Mesenchymal stem cell (in vitro differentiated cells and primary cell): ENCODE results near the gene PIN4. TPM values are rescaled to one million over a fixed set of nuclear protein-coding genes. Genes with fewer than 3 reads are reported as not detected.

ENCODE experiments used
- DNase-seq: peaks from one replicate; pipeline ENCODE4 v3.0.0-alpha.2; 2013
- H2AFZ ChIP-seq: one replicate; pipeline ENCODE4 v1.6.1; 2013; ENCODE audit warnings: low read depth, mild to moderate bottlenecking, control low read depth, inconsistent platforms, low read length, moderate library complexity
- H2AK5ac ChIP-seq: 2 replicates; pipeline ENCODE4 v1.6.1; 2013; ENCODE audit warnings: low read length, moderate library complexity, mild to moderate bottlenecking, inconsistent platforms; ENCODE audit not compliant: severe bottlenecking
- H2BK120ac ChIP-seq: one replicate; pipeline ENCODE4 v1.6.1; 2013; ENCODE audit warnings: low read depth, mild to moderate bottlenecking, inconsistent platforms, low read length, moderate library complexity
- H2BK12ac ChIP-seq, 2 experiments: one replicate each; pipeline ENCODE4 v1.6.1; 2013; ENCODE audit warnings: inconsistent platforms in 2 of 2, low read length in 2 of 2, mild to moderate bottlenecking in 2 of 2, moderate library complexity in 2 of 2, control low read depth in 1 of 2
- H2BK15ac ChIP-seq: one replicate; pipeline ENCODE4 v1.6.1; 2013; ENCODE audit warnings: mild to moderate bottlenecking, low read depth, inconsistent platforms; ENCODE audit not compliant: poor library complexity, severe bottlenecking
- H2BK5ac ChIP-seq: 2 replicates; pipeline ENCODE4 v1.6.1; 2013; ENCODE audit warnings: low read depth, mild to moderate bottlenecking, low read length, control low read depth, inconsistent platforms; ENCODE audit not compliant: poor library complexity, severe bottlenecking
- H3K14ac ChIP-seq, 2 experiments: one replicate each; pipeline ENCODE4 v1.6.1; 2013; ENCODE audit warnings: inconsistent platforms in 2 of 2, low read length in 2 of 2, control low read depth in 1 of 2, mild to moderate bottlenecking in 1 of 2, moderate library complexity in 1 of 2
- H3K18ac ChIP-seq, 2 experiments: one replicate each; pipeline ENCODE4 v1.6.1; 2013; ENCODE audit warnings: inconsistent platforms in 2 of 2, low read length in 2 of 2, control low read depth in 1 of 2, low read depth in 1 of 2, mild to moderate bottlenecking in 1 of 2
- H3K23ac ChIP-seq, 2 experiments: one replicate each; pipeline ENCODE4 v1.6.1; 2013; ENCODE audit warnings: inconsistent platforms in 2 of 2, low read length in 2 of 2, mild to moderate bottlenecking in 2 of 2, moderate library complexity in 2 of 2, control low read depth in 1 of 2
- H3K27ac ChIP-seq: 2 replicates; pipeline ENCODE4 v1.5.1; 2013; ENCODE audit warnings: mild to moderate bottlenecking, moderate library complexity, low read length, control low read depth, inconsistent platforms; ENCODE audit not compliant: poor library complexity, severe bottlenecking
- H3K27me3 ChIP-seq, 2 experiments: 2 replicates each; pipeline versions ENCODE4 v1.6.1 to v1.7.0; 2013; ENCODE audit warnings: low read length in 2 of 2, mild to moderate bottlenecking in 2 of 2, moderate library complexity in 2 of 2, control low read depth in 1 of 2, inconsistent platforms in 1 of 2; ENCODE audit not compliant: control insufficient read depth in 1 of 2, insufficient read depth in 1 of 2
- H3K36me3 ChIP-seq, 2 experiments: 2 replicates each; pipeline versions ENCODE4 v1.6.1 to v1.7.0; 2013; ENCODE audit warnings: low read length in 2 of 2, control low read depth in 1 of 2, inconsistent platforms in 1 of 2, low read depth in 1 of 2, mild to moderate bottlenecking in 1 of 2; ENCODE audit not compliant: insufficient read depth in 2 of 2, control insufficient read depth in 1 of 2
- H3K4ac ChIP-seq, 2 experiments: one replicate each; pipeline ENCODE4 v1.6.1; 2013; ENCODE audit warnings: inconsistent platforms in 2 of 2, low read length in 2 of 2, mild to moderate bottlenecking in 2 of 2, moderate library complexity in 2 of 2, control low read depth in 1 of 2, low read depth in 1 of 2
- H3K4me1 ChIP-seq: 2 replicates; pipeline ENCODE4 v1.6.1; 2013; ENCODE audit warnings: low read depth, low read length, control low read depth; ENCODE audit not compliant: control insufficient read depth, insufficient read depth
- H3K4me2 ChIP-seq: 2 replicates; pipeline ENCODE4 v1.6.1; 2013; ENCODE audit warnings: low read length, mild to moderate bottlenecking, inconsistent platforms; ENCODE audit not compliant: poor library complexity, severe bottlenecking
- H3K4me3 ChIP-seq, 2 experiments: 2 replicates each; pipeline versions ENCODE4 v1.5.1 to v1.7.0; 2013; ENCODE audit warnings: low read length in 2 of 2, mild to moderate bottlenecking in 2 of 2, control low read depth in 1 of 2, low read depth in 1 of 2; ENCODE audit not compliant: insufficient read depth in 1 of 2
- H3K79me1 ChIP-seq: replicated peaks from 2 replicates; pipeline ENCODE4 v1.6.1; 2013; ENCODE audit warnings: mild to moderate bottlenecking, control low read depth, low read length, inconsistent platforms; ENCODE audit not compliant: poor library complexity, severe bottlenecking
- H3K9ac ChIP-seq: 2 replicates; pipeline ENCODE4 v1.7.0; 2013; ENCODE audit warnings: mild to moderate bottlenecking, low read length, moderate library complexity
- H3K9me3 ChIP-seq: 2 replicates; pipeline ENCODE4 v1.7.0; 2013; ENCODE audit warnings: mild to moderate bottlenecking, low read length; ENCODE audit not compliant: control insufficient read depth
- H4K8ac ChIP-seq: one replicate; pipeline ENCODE4 v1.6.1; 2013; ENCODE audit warnings: inconsistent platforms, mild to moderate bottlenecking, low read length, moderate library complexity
- H4K91ac ChIP-seq: one replicate; pipeline ENCODE4 v1.6.1; 2013; ENCODE audit warnings: mild to moderate bottlenecking, low read length, inconsistent platforms
- WGBS: methylation state at CpG from one replicate; pipeline ENCODE4 v1.1.7; 2013; ENCODE audit warnings: mixed read lengths; 5-methylcytosine and 5-hydroxymethylcytosine counted together
- polyA plus RNA-seq, 2 experiments: library from polyadenylated mRNA; stranded (reverse); fragments of 200-250 nt; gene quantifications; one replicate each; pipeline ENCODE4 v1.2.3, GENCODE V29; 2013

PIN4 gene
- polyA plus RNA-seq (2013, experiment 1 of 2) = 26.3 TPM
- 24.5 TPM for polyA plus RNA-seq (2013, experiment 2 of 2)

GRCh38 chrX:72181178-72182125 is at the start of gene PIN4:
Gene PIN4, plus strand, starts transcription at chrX:72181757. Its CDS starts 29 bp downstream, at chrX:72181786.
- H3K27me3 ChIP-seq = peaks cover 0 to 19% of the 10 kb centered on the region in 2 experiments
- H3K4ac ChIP-seq = peak within 1 kb of the TSS in 1 of 2 experiments; percentile 51
- peak within 1 kb of the TSS; percentile 90 for H3K27ac ChIP-seq
- H3K4me3 ChIP-seq = peak within 1 kb of the TSS; percentile 85 to 88
- H2BK120ac ChIP-seq = no peak within 1 kb of the TSS
- H2BK12ac ChIP-seq = no peak within 1 kb of the TSS
- H3K9me3 ChIP-seq = no peaks in the 10 kb centered on the region
- H2BK15ac ChIP-seq = no peak within 1 kb of the TSS
- peak within 1 kb of the TSS; percentile 21 for H2AK5ac ChIP-seq
- no peak within 1 kb of the TSS for H3K14ac ChIP-seq
- peak within 1 kb of the TSS; percentile 56 for H3K4me2 ChIP-seq
- peak within 1 kb of the TSS; percentile 85 for H4K8ac ChIP-seq
- H3K18ac ChIP-seq = peak within 1 kb of the TSS; percentile 83 to 85
- under 1% methylated on average over 40 of the region's 46 CpGs for WGBS
- peak; percentile 97 for DNase-seq
- H2BK5ac ChIP-seq = no peak within 1 kb of the TSS
- peak within 1 kb of the TSS; percentile 98 for H3K9ac ChIP-seq
- no peak within 1 kb of the TSS for H2AFZ ChIP-seq
- peaks cover 5% of the 10 kb centered on the region for H3K79me1 ChIP-seq
- no peak within 1 kb of the TSS for H3K23ac ChIP-seq
- peaks cover 2% of the 10 kb centered on the region for H3K4me1 ChIP-seq
- H4K91ac ChIP-seq = peak within 1 kb of the TSS; percentile 80
- peaks cover 0 to 4% of the 10 kb centered on the region in 2 experiments for H3K36me3 ChIP-seq

GRCh38 chrX:72132456-72132855 is 49.1 kb upstream of the PIN4 start:
- Histone ChIP-seq H3K9ac (peak overlapping the region; percentile 81), H3K4ac (peak overlapping the region in 1 of 2 experiments; percentile 58), H3K4me2 (no peak overlapping the region), H2BK5ac (no peak overlapping the region), H2BK15ac (peak overlapping the region; percentile 69), H3K4me1 (peaks cover 8% of the 10 kb centered on the region), H2AK5ac (no peak overlapping the region), H2BK12ac (peak overlapping the region in 1 of 2 experiments; percentile 42), H4K91ac (no peak overlapping the region), H3K36me3 (peaks cover 0 to 13% of the 10 kb centered on the region in 2 experiments), H3K9me3 (no peaks in the 10 kb centered on the region), H3K27ac (no peak overlapping the region), H2BK120ac (no peak overlapping the region), H3K23ac (no peak overlapping the region), H2AFZ (no peak overlapping the region), H3K27me3 (peaks cover 0 to 59% of the 10 kb centered on the region in 2 experiments), H4K8ac (no peak overlapping the region), H3K4me3 (peak overlapping the region in 1 of 2 experiments; percentile 68), H3K79me1 (peaks cover 13% of the 10 kb centered on the region), H3K14ac (no peak overlapping the region), H3K18ac (no peak overlapping the region)
- no peak for DNase-seq
- WGBS = 82% methylated on average over 2 of the region's 3 CpGs

GRCh38 chrX:72133851-72134546 is 47.6 kb upstream of the PIN4 start:
- Histone ChIP-seq H3K27me3 (peaks cover 0 to 54% of the 10 kb centered on the region in 2 experiments), H3K4me3 (no peak overlapping the region), H3K9me3 (no peaks in the 10 kb centered on the region), H3K18ac (no peak overlapping the region), H3K36me3 (peaks cover 3 to 24% of the 10 kb centered on the region in 2 experiments), H4K8ac (no peak overlapping the region), H3K27ac (no peak overlapping the region), H2AFZ (no peak overlapping the region), H3K14ac (no peak overlapping the region), H3K23ac (no peak overlapping the region), H4K91ac (no peak overlapping the region), H3K4me1 (peaks cover 6% of the 10 kb centered on the region), H3K79me1 (peaks cover 11% of the 10 kb centered on the region), H3K4ac (no peak overlapping the region), H3K9ac (no peak overlapping the region), H2BK12ac (no peak overlapping the region), H3K4me2 (no peak overlapping the region), H2BK120ac (no peak overlapping the region), H2BK15ac (no peak overlapping the region), H2BK5ac (no peak overlapping the region), H2AK5ac (no peak overlapping the region)
- DNase-seq = no peak
- 98% methylated on average over 5 of the region's 11 CpGs for WGBS
